HFFc6 (cell line): ENCODE measurements around the gene LRRC73. TPM values are rescaled to one million over a fixed set of nuclear protein-coding genes. Genes with fewer than 3 reads are reported as not detected.
A peak's percentile ranks its signal among the peaks of the same experiment; 100 is the strongest.
"Not testable (repeated sequence)": the region's sequence is repeated elsewhere in the genome, so short reads cannot be mapped to it uniquely, and the experiment has no call there.

Experiments used
- DNase-seq: peaks from one replicate; pipeline ENCODE4 v3.0.0-alpha.2; 2018
- H3K27ac Mint-ChIP-seq: 2 replicates; pipeline ENCODE4 v1.8.0; 2020; ENCODE audit warnings: mild to moderate bottlenecking, mixed read lengths
- H3K27me3 Mint-ChIP-seq: 2 replicates; pipeline ENCODE4 v1.8.0; 2021; ENCODE audit warnings: mild to moderate bottlenecking, moderate library complexity, mixed read lengths; ENCODE audit not compliant: insufficient read depth
- H3K36me3 Mint-ChIP-seq: 2 replicates; pipeline ENCODE4 v1.8.0; 2021; ENCODE audit warnings: low read depth, mixed read lengths
- H3K4me1 Mint-ChIP-seq: 2 replicates; pipeline ENCODE4 v1.8.0; 2020; ENCODE audit warnings: low read depth, mixed read lengths
- H3K4me3 Mint-ChIP-seq: 2 replicates; pipeline ENCODE4 v1.8.0; 2020; ENCODE audit warnings: mild to moderate bottlenecking, moderate library complexity, mixed read lengths
- H3K9me3 Mint-ChIP-seq: 2 replicates; pipeline ENCODE4 v1.8.0; 2020; ENCODE audit warnings: mild to moderate bottlenecking, mixed read lengths
- total RNA-seq, 6 experiments: library from RNA; stranded (reverse); fragmentation: NEBNext Ultra II Directional; extraction: Animal tissue kit (Norgen Biotek cat#: 25700); gene quantifications; 2 replicates in 1 of 6; 3 replicates in 5 of 6; pipeline ENCODE4 v1.2.3, GENCODE V29; 2021
- TF ChIP-seq, protein P1 (sequence below): fragments of 200-600 bp; sonication (generic); IDR thresholded peaks from 2 replicates; pipeline ENCODE4 v1.5.0; 2021; ENCODE audit warnings: antibody characterized with exemption, mild to moderate bottlenecking

LRRC73 gene
- total RNA-seq, 6 experiments from 2014 or later: 0.75 to 1.7 (median 0.90) TPM

DNA sequence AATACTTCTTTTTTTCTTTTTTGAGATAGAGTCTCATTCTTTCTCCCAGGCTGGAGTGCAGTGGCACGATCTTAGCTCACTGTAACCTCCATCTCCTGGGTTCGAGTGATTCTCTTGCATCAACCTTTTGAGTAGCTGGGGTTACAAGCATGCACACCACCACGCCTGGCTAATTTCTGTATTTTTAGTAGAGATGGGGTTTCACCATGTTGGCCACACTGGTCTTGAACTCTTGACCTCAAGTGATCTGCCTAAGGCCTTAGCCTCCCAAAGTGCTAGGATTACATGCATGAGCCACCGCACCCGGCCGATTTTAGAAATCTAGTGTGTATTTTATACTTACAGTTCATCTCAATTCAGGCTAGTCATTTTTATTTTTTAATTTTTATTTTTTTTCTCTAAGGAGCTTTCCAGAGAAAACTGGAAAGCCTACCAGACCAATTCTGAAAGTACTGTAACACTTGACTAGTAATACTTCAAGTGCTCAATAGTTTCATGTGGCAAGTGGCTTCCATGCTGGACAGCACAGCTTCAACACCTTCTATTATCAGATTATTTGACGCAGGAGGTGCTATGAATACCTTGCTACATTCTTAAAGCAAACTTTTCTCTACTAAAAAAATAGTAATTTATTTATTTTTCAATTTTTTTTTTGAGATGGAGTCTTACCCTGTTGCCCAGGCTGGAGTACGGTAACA is 31.8 kb upstream of the LRRC73 start:
- H3K36me3 Mint-ChIP-seq: peaks cover 36% of the 10 kb centered on the region
- H3K9me3 Mint-ChIP-seq: no peaks in the 10 kb centered on the region
- TF ChIP-seq, protein P1, sequence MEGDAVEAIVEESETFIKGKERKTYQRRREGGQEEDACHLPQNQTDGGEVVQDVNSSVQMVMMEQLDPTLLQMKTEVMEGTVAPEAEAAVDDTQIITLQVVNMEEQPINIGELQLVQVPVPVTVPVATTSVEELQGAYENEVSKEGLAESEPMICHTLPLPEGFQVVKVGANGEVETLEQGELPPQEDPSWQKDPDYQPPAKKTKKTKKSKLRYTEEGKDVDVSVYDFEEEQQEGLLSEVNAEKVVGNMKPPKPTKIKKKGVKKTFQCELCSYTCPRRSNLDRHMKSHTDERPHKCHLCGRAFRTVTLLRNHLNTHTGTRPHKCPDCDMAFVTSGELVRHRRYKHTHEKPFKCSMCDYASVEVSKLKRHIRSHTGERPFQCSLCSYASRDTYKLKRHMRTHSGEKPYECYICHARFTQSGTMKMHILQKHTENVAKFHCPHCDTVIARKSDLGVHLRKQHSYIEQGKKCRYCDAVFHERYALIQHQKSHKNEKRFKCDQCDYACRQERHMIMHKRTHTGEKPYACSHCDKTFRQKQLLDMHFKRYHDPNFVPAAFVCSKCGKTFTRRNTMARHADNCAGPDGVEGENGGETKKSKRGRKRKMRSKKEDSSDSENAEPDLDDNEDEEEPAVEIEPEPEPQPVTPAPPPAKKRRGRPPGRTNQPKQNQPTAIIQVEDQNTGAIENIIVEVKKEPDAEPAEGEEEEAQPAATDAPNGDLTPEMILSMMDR: no peak
- no peak overlapping the region for H3K27ac Mint-ChIP-seq
- no peak overlapping the region for H3K4me3 Mint-ChIP-seq
- no peaks in the 10 kb centered on the region for H3K4me1 Mint-ChIP-seq
- no peaks in the 10 kb centered on the region; the same call in 1 of the 2 replicates for H3K27me3 Mint-ChIP-seq
- DNase-seq: no peak

DNA sequence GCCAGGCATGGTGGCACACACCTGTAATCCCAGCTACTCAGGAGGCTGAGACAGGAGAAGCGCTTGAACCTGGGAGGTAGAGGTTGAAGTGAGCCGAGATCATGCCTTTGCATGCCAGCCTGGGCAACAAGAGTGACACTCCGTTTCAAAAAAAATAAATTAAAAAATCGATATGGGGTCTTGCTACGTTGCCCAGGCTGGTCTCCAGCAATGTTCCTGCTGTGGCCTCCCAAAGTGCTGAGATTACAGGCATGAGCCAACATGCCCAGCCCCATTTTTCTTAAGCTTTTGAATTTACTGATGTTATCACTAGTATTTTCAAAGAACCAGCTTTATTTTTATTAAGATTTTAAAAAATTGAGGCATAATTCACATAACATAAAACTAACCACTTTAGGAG is 30.4 kb upstream of the LRRC73 start:
- no peak overlapping the region; the same call in 1 of the 2 replicates for H3K27ac Mint-ChIP-seq
- H3K27me3 Mint-ChIP-seq: no peaks in the 10 kb centered on the region; the same call in 1 of the 2 replicates
- no peaks in the 10 kb centered on the region for H3K9me3 Mint-ChIP-seq
- H3K36me3 Mint-ChIP-seq: peaks cover 30% of the 10 kb centered on the region
- TF ChIP-seq, protein P1: no peak
- H3K4me3 Mint-ChIP-seq: no peak overlapping the region
- no peak for DNase-seq
- H3K4me1 Mint-ChIP-seq: no peaks in the 10 kb centered on the region

DNA sequence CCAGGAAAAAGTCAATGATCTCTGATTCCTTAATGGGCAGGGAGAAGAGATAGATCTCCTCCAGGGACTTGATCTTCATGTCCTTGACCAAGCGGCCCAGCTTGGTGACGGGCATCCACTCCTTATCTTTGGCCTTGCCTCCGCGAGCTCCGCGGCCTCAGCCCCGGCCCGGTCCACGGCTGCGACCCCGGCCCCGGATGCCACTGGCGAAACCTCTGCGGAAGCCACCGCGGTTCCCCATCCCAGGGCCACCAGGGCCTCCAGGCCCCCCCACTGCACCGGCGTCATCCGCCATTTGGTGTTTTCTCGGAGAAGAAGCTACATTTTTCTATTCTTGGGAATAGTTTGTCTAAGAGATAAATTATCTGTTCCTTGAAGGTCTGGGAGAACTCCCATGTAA is 29.3 kb upstream of the LRRC73 start:
- not testable (repeated sequence) for H3K4me1 Mint-ChIP-seq, H3K27me3 Mint-ChIP-seq, H3K4me3 Mint-ChIP-seq, H3K27ac Mint-ChIP-seq, DNase-seq, H3K9me3 Mint-ChIP-seq
- H3K36me3 Mint-ChIP-seq: peaks cover 30% of the 10 kb centered on the region

DNA sequence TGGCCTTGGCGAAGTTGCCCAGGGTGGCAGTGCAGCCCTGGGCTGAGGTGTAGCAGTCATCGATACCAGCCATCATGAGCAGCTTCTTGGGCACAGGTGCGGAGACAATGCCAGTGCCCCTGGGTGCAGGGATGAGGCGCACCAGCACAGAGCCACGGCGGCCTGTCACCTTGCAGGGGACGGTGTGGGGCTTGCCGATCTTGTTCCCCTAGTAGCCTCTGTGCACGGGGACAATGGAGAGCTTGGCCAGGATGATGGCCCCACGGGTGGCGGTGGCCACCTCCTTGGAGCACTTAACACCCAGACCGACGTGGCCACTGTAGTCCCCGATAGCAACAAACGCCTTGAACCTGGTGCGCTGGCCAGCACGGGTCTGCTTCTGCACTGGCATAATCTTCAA is 28.8 kb upstream of the LRRC73 start:
- H3K9me3 Mint-ChIP-seq, DNase-seq, H3K4me3 Mint-ChIP-seq, H3K27me3 Mint-ChIP-seq, H3K4me1 Mint-ChIP-seq, H3K27ac Mint-ChIP-seq: not testable (repeated sequence)
- H3K36me3 Mint-ChIP-seq: peaks cover 30% of the 10 kb centered on the region

DNA sequence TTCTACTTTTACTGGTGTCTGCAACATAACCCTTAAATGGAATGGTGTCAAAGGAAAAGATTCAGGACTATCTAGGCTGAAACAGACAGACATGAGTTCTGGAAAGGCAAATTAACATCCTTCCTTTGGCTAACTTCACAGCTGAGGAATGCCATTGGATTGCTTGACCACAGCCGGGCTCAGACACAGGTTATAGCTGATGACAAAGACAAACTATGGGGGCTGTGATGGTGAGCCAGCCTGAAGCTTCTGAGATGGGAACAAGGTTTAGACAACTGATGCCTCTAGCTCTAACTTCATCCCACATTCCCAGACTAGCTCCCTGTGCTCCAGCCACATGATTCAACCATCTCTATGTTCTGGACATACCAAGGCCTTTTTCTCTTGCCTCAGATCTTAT is 22.1 kb upstream of the LRRC73 start:
- Mint-ChIP-seq H3K27ac (peak overlapping the region; percentile 82), H3K4me1 (peaks cover 10% of the 10 kb centered on the region), H3K4me3 (no peak overlapping the region), H3K9me3 (no peaks in the 10 kb centered on the region), H3K27me3 (no peaks in the 10 kb centered on the region), H3K36me3 (peaks cover 26% of the 10 kb centered on the region)
- TF ChIP-seq, protein P1: no peak
- DNase-seq: peak; percentile 49

DNA sequence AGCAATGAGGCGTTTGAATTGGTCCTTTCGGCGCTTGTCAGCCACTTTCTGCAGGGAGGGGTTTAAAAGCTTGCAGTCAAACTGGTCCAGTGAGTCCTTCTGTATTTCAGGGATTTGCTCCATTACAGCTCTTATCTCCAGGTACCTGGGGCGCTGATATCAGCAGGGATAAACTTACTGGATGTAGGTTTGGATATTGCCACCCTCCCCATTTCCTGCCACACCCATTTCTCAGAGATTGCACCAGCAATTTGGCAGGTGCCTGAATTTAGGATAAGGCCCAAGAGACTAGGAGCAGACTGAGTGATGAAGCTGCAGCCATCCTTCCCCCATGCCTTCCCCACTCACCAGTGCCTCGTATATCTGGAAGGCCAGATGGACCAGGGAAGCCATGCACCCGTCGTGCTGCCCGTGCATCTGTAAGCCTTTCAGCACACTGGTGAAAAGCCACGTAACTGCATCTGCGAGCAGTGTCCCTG is 14.4 kb upstream of the LRRC73 start:
- Mint-ChIP-seq H3K9me3 (no peaks in the 10 kb centered on the region), H3K36me3 (peaks cover 37% of the 10 kb centered on the region), H3K27ac (no peak overlapping the region; the same call in 1 of the 2 replicates), H3K27me3 (no peaks in the 10 kb centered on the region; the same call in 1 of the 2 replicates), H3K4me3 (no peak overlapping the region), H3K4me1 (no peaks in the 10 kb centered on the region)
- TF ChIP-seq, protein P1: no peak
- DNase-seq: no peak
